GM12891 (cell line): ENCODE measurements around the gene SCAPER.

ENCODE experiments used
- POLR2A ChIP-seq: IDR thresholded peaks from 2 replicates; pipeline ENCODE4 v1.6.1; 2011; ENCODE audit warnings: low read depth, low read length, control low read depth
- POLR2AphosphoS5 ChIP-seq: IDR thresholded peaks from 2 replicates; pipeline ENCODE4 v1.6.1; 2011; ENCODE audit warnings: low read depth, low read length, control low read depth
- SPI1 ChIP-seq: IDR thresholded peaks from 2 replicates; pipeline ENCODE4 v1.6.1; 2011; ENCODE audit warnings: low read depth, low read length, control low read depth
- TAF1 ChIP-seq: IDR thresholded peaks from 2 replicates; pipeline ENCODE4 v1.6.1; 2011; ENCODE audit warnings: low read depth, low read length, control low read depth

GRCh38 chr15:76776969-76777368 is 128.2 kb downstream of the SCAPER start:
- no peak for TF ChIP-seq POLR2A
- TF ChIP-seq TAF1 = no peak
- no peak for TF ChIP-seq SPI1
- no peak for TF ChIP-seq POLR2AphosphoS5
